HG02623 (cell line): Measurements from ENCODE around the gene ZMYND8.
"Not testable (repeated sequence)": the region's sequence is repeated elsewhere in the genome, so short reads cannot be mapped to it uniquely, and the experiment has no call there.

Experiments used
- ATAC-seq: cut with Tn5 transposase; IDR thresholded peaks from one replicate; pipeline ENCODE4 v1.9.1; 2021; ENCODE audit warnings: moderate library complexity; ENCODE audit not compliant: unreplicated experiment

Gene ZMYND8

DNA sequence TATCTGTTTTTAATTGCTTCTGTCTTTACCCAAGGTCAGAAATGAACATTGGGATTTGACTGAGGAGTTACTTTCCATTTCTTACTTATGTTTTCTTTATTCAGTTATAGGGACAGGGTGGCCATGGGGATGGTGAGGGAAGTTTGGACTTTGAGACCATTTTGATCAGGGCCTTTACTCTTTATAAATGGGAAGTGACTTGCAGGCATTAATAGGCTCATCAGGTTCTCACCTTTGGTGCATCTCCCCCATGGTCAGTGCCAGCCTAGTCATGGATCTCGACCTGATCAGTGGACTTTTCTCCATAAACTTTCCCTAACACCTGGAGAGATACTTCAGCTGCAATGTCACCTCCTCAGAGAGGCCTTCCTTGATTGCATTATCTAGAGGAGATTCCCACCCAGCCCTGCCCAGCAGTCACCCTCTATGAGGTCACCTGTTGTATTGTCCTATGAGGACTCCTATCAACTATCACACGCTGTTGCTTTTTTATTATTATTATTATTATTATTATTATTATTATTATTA, 16.8 kb upstream of the ZMYND8 start:
- ATAC-seq = no peak

DNA sequence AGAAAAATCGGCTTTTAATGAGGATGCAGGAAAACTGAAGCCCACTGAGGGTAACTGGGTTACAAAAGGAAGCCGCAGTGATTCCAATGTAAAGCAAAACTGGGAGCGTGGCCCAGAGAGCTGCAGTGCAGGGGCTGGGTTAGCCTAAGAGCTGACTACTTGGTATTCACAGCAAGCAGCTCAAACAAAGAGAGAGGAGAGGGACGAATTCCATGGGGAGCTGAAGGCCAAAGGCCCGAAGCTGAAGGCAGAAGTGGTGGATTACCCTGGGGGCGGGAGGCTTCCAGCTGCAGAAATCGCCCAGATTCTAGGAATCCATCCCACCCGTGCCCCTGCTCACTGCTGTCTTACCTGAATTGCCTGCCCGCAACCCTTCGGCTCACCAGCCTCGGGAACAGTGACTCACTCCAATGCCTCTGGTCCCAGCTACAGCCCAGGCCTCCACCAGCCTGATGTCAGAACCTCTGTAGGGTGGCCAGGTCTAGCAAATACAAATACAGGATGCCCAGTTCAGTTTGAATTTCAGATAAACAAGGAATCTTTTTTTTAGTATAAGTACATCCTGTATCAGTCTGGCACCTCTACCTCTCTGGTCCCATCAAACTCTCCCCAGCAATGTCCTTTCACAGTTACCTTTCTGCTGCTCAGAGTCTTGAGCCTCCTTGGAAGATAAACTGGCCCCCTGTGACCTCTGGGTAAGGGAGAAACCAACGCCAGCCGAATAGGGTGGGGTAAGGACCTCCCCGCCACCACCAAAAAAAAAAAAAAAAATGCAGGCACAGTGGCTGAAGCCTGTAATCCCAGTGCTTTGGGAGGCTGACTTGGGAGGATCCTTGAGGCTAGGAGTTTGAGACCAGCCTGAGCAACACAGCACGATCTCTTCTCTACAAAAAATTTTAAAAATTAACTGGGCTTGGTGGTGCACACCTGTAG, 14.6 kb upstream of the ZMYND8 start:
- ATAC-seq = no peak

DNA sequence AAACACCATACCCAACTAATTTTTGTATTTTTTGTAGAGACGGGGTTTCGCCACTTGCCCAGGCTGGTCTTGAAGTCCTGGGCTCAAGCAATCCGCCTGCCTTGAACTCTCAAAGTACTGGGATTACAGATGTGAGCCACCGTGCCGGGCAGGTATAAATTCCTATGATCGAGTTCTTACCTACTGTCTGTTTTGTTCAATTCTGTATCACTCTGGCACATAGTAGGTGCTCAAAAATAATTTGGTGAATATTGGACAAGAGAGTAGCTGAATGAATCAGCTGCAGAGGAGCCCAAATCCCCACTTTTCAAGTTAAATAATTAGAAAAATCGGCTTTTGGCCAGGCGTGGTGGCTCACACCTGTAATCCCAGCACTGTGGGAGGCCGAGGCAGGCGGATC, 13.7 kb upstream of the ZMYND8 start:
- ATAC-seq = no peak

DNA sequence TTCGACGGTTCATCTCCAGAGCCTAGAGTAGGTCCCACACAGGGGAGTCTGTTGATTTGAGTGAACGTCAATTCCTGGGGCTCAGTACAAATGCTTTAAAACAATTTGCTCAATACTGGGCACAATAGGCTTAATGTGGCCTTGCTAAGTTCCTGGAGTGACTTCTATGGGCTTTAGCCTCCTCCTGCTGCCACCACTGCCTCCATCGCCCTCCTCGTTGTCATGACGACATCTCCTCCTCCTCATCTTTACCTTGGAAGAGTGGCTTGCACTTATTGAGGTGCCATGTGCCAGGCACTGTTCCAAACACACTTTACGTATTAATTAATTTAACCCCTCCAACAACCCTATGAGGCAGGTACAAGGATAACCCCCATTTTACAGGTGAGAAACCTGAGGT, 11.8 kb upstream of the ZMYND8 start:
- no peak for ATAC-seq

DNA sequence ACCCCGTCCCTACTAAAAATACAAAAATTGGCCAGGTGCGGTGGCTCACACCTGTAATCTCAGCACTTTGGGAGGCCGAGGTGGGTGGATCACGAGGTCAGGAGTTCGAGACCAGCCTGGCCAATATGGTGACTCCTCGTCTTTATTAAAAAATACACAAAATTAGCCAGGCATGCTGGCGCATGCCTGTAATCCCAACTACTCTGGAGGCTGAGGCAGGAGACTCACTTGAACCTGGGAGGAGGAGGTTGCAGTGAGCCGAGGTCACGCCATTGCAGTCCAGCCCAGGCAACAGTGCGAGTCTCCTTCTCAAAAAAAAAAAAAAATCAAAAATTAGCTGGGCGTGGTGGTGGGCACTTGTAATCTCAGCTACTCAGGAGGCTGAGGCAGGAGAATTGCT, 9.8 kb upstream of the ZMYND8 start:
- ATAC-seq = not testable (repeated sequence)

DNA sequence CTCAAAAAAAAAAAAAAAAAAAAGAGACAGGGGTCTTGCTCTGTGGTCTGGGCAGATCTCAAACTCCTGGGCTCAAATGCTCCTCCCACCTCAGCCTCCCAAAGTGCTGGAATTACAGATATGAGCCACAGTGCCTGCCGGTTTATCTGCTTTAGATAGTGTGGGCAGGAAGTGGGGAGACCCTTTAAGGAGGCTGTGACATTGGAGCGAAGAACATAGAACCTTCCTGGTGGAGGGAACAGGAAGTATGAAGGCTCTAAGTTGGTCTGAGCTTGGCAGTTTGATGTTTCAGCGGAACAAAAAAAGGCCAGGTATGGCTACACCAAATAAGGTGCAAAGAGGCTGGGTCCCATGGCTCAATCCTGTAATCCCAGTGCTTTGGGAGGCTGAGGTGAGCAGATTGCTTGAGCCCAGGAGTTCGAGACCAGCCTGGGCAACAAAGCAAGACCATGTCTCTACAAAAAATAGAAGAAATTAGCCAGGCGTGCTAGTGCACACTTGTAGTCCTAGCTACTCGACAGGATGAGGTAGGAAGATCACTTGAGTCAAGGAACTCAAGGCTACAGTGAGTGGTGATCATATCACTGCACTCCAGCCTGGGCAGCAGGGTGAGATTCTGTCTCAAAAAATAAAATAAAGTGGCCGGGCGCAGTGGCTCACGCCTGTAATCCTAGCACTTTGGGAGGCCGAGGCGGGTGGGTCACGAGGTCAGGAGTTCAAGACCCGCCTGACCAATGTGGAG, 8.7 kb upstream of the ZMYND8 start:
- ATAC-seq = no peak

DNA sequence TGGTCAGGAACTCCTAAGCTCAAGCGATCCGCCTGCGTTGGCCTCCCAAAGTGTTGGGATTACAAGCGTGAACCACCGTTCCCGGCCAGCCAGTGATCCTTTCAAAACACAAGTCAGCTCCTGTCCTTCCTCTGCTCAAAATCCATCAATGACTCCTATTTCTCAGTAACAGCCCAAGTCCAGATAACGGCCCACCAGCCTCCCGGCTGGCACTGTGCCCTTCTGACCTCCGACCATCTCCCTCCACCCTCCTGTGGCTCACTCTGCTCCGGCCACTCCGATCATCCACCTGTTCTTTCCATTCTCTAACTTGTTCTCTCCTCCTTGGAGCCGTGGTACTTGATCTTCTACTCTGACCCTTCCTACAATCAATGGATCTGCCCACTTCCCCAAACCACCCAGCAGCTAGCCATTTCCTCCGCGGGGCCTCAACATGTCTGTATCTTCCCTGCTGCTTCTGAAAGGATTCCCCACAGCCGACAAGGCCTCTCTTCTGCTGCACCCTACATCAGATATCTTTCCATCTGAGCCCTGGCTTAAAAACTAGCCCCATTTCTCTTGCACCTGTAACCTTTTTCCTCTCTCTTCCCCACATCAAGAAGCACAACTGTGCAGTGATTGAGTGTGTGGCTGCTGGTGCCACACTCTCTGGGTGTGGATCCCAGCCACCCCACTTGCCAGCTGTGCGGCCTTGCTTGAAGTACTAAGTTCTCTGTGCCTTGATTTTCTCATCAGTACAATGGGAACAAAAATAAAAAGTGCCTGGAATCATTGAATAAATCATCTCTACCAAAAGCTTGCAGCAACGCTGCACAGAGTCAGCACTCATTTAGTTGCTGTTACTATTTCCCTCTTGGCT, 6.1 kb upstream of the ZMYND8 start:
- no peak for ATAC-seq

DNA sequence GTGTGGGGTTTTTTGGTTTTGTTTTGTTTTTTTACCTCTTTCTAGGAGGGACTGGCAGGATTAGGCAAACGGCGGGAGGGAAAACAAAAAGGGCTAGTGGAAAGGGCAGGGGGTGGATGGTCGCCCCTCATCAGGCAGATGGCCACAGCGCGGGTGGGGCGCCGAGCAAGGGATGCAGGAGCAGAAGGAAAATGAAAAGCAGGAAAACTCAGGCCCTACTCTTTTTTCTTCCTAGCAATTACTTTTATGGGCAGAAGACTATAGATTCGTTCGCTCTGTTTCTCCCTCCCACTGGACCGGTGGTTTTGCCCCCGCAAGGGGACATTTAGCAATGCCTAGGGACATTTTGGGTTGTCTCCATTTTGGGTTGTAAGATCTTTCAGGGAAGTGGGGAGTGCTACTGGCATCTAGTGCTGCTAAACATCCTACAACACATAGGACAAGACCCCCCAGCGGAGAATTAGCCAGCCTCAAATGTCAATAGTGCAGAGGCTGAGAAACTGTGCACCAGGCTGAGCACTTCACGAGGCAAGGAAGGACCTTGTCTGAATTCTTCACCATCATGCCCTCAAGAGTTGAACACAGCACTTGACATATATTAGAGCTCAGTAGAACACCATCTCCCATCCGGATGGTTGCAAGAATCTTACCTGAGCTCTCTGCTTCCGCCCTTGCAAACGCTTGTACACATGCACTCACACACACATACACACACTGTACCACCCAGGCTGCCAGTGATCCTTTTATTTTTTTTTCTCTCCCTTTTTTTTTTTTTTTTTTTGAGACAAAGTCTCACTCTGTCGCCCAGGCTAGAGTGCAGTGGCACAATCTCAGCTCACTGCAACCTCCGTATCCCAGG, 4.8 kb upstream of the ZMYND8 start:
- no peak for ATAC-seq

DNA sequence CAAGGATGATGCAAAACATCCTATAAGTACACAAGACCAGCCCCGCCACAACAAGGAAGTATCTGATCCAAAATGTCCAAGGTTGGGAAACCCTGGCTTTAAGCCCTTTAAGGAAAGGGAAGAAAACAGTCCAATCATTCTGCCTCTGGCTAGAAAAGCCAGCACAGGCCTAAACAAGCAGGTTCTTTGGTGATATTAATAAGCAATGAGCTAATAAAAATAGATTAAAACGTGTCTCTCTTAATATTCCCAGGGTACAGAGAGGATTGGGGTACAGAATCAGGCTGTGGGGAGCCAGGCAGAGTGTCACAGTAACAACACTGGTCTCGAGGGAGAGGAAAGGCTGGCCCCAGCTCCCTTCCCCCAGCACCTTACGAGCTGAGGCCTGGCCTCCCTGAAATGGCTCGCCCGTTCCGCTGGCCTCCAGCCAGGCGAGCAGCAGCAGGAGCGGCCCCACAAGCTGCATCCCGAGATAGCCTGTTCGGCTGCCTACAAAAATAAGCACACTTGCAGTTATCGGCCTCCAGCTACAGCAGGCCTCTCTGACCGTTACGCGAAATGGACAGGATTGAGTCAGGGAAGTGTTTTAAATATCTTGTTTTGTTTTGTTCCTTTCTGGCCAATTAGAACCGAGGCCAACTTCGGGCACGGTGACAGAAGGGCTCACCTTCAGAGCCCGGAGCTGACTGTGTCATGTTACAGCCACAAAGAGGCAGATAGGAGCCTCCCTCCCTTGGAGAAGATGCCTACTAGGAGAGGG, 4.0 kb upstream of the ZMYND8 start:
- no peak for ATAC-seq

DNA sequence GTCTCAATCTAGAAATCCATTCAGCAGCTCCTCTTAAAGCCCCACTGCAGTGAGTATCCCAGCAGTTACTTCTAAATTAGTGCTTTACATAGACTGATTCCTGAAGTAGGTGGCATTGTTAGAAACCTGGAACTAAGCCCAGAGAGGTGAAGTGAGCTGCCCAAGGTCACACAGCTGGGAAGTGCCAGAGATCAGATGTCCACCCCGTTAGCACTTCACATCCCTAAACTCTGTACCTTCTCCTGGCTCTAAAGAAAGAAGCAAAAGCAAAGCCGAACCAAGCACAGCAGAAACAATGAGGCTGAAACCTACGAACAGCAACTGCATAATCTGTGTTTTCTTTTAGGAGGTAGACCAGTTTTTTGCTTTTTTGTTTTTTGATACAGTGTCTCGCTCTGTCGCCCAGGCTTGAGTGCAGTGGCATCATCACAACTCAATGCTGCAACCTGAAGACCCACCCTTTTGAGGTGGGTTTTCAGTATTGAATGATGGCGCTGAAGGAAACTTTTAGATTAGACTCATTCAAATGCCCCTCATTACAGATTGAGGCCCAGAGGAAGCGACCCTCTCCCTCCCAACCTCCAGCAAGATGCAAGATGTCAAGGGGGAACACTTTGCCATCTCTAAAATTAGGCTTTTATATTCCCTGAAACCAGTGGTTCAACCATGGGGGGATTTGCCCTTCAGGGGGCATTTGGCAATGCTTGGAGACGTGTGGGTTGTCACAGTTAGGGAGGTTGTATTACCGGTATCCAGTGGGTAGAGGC, 3.2 kb upstream of the ZMYND8 start:
- no peak for ATAC-seq

DNA sequence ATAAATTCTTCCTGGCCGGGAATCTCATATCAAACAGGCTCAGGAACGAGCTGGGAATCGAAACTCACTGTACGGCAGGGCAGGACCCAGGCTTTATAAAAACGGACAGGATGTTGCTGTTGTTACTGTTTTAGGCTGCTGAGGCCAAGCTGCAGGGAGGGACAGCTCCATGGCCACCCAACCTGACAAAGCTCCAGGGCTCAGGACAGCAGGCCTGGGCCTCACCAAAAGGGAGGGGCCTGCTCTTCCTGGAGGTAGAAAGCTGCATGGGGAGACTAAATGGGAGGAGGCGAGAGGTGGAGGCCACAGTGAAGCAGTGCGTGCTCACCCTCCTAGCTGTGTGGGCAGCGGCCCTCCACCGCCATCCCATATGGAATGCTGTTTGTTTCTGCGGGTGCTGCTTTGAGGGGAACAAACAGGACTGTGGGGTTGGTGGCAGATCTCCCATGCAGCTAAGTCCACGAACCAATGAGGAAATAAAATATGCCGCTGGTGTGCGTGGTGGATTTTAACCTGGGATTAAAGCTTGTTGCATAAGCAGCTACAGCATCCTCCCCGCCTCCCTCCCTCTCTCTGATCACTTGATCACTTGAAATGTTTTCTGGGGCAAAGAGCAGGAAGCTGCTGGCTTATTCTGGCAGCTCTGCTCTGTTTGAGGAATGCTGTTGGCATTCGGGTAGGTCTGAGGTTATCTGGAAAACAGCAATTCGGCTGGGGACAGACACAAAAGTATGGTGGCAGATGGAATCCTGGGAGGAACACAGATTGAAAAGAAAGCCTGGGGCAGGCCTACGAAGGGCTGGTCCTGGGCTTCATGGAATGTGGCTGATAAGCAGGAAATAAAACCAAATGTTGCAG, 2.4 kb upstream of the ZMYND8 start:
- no peak for ATAC-seq

DNA sequence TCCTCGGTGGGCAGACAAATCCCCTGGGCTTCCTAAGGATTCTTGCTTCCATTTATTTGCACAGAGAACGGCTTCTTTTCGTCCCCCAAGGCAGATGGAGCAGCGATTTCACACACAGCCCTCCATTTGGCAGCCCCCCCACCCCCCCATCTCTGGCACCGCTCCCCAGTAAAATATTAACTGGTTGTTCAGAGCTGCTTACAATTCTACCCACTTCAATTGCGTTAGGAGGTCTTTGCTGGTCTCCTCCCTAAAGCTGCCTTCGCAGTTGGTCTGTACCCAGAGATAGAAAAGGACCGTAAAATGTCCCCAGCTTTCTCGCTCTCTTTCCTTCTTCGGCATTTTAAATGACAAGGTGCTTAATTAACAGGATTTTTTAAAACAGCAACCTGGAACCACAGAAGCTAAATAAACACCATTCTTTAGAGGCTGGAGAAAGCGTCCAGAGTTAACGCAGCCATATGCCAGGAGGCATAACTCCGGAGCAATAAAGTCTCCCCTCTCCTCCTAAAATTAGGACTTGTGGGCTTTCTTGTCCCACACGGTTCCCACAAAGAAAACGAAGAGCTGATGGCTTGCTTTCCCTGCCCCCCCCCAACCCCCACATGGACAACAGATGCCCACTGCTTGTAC, 1.7 kb upstream of the ZMYND8 start:
- ATAC-seq = no peak

DNA sequence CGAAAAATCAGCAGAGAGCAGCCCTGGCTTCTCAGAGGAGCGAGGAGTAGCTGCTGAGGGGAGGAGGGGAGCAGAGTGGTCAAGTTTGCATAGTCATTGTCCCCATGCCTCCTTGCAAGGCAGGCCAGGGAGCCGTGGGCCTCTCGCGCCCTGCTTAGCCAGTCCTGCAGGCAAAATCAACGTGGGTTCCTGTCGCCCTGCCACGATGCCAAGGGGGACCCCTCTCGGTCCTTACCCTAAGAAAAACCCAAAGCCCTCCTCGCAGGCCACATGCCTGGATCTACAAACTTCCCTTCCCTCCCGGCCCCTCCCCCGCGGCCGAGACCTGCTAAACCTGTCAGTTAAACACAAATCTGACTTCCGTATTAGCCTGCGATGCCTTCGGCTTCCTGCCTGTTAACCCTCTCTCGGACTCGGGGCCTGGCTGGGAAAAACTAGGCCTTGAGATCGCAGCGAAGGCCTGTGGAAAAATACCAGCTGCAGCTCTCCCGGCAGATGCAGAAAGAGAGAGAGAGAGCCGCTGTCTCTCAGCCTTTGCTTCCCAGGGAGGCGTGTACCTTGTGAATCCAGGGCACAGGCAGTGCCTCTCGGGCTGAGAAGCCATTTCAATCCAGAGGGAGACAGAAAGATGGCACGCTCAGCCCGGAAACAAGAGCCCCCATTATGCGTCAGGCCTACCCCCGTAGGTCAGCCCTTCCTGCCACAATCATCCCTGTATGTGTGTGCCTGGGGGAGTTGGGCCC, 968 bp upstream of the ZMYND8 start:
- peak; percentile 39 for ATAC-seq

DNA sequence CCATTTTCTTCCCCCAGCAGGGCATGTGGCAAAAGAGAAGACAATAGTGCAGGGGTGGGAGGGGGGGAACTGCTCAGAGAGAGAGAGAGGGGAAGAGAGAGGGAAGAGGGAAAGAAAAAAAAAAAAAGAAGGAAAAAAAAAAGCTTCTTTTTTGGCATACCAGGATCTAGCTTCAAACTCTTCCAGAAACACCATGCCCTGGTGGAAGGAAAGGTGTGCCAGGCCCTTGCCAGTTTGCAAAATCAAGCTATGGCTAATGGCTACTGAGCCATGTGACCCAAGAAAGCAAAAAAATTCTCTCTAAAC, 326 bp downstream of the ZMYND8 start:
- ATAC-seq = no peak

DNA sequence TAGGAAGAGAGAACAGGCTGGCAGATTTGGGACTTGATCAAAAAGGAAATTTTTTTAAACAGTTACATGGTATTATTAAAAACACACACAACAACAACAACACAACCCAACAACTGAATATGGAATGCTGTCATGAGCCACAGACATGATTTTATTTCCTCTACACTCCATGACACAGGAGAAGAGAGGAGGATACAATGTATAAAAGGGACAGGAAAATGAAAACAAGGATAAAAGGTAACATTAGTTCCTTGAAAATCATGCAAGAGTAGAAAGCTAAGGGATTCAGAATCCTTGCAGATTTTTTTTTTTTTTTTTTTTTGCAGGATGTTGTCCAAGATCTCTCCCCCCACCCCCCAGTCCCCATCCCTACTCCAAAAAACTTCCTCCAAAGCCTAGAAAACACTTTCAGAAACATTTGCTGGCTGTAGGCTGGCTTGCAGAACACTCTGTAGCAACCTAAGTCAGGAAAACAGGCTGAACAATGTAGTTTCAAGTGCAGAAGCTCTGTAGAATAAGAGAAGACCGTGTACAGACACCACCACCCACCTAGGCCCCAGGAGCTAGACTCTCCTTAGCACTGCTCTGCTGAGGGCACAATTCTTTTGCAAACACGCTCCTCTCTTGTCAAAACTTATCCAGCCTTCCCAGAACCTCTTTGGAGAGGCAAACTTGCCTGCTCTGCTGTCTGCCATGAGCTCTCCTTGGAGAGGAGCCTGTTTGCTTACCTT, 845 bp downstream of the ZMYND8 start:
- no peak for ATAC-seq
